GM19438 (cell line): ENCODE measurements around the gene AUNIP.

Source experiments
- ATAC-seq: cut with Tn5 transposase; IDR thresholded peaks from one replicate; pipeline ENCODE4 v1.9.1; 2021; ENCODE audit warnings: low read depth; ENCODE audit not compliant: unreplicated experiment

The AUNIP gene

GRCh38 chr1:25813071-25813733 is 46.1 kb downstream of the AUNIP start:
- no peak for ATAC-seq

DNA sequence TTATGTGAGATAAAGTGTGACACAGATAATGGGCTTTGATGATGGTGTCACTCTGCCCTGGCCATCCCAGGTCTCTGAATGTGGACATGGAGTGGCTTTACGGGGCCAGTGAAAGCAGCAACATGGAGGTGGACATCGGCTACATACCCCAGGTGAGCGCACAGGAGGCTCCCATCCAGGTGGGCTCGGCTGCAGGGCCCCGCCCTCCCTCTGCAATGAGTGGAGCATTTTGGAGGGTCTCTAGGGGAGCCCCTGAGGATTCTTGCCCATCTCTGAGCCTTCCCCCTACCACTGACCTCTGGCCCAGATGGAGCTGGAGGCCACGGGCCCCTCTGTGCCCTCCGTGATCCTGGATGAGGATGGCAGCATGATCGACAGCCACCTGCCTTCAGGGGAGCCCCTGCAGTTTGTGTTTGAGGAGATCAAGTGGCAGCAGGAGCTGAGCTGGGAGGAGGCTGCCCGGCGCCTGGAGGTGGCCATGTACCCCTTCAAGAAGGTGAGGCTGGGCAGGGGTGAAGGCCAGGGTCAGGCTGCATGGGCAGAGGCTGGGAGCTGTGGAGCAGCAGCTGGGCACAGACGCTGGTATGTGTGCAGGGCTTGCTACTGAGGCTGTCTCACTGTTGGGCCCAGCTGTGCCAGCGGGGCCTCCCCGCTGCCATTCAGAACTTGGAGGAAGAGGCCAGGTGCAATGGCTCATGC is 47.7 kb downstream of the AUNIP start:
- no peak for ATAC-seq

- no peak for ATAC-seq
Measured at GRCh38 chr1:25810341-25811299, 48.6 kb downstream of the AUNIP start.

DNA sequence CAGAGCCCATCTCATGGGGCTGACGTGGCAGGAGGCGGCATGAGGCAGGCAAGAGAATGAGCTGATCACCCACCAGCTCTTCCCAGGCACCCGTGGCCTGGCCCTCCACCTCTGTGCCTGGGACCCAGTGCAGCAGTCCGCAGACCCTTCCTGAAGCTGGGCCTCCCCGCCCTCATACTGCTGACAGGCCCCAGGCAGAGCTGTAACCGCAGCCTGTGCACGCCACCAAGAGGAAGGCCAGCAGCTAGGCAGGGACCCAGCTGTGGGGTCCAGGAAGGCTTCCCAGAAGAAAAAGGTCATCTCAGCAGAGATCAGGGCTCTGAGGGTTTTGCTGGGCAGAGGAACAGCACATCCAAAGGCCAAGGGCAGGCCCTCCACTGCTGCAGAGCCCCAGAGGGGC is 49.3 kb downstream of the AUNIP start:
- no peak for ATAC-seq

- ATAC-seq = no peak
Measured at GRCh38 chr1:25809283-25809926, 49.9 kb downstream of the AUNIP start.

GRCh38 chr1:25808481-25809244 is 50.6 kb downstream of the AUNIP start:
- ATAC-seq = no peak

- ATAC-seq = no peak
Measured at GRCh38 chr1:25807480-25808390, 51.5 kb downstream of the AUNIP start.

- ATAC-seq = no peak
Measured at GRCh38 chr1:25806418-25806817, 52.8 kb downstream of the AUNIP start.

GRCh38 chr1:25805863-25806225 is 53.4 kb downstream of the AUNIP start:
- ATAC-seq = no peak

- ATAC-seq = no peak
Measured at GRCh38 chr1:25804964-25805862, 54.0 kb downstream of the AUNIP start.

GRCh38 chr1:25804244-25804963 is 54.9 kb downstream of the AUNIP start:
- ATAC-seq = no peak

GRCh38 chr1:25803368-25803767 is 55.9 kb downstream of the AUNIP start:
- no peak for ATAC-seq

DNA sequence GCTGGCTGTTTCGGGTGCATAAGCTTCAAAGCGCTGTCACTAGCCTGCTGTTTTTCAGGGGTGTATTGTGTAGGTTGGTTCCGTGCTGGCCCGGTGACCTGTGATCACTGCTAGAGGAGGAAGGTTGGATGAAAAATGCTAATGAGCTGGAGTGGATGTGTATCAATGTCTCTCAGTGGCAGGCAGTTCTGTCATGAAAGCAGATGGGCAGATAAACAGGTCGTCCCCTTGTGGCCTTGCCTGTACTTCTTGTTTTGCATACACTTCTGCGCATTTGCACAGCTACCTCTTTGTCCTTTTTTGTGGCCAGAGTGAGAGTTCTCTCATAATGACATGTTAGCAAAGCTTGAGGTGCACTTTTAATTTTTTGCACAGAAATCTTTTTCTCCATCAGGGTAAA is 56.3 kb downstream of the AUNIP start:
- ATAC-seq = no peak

DNA sequence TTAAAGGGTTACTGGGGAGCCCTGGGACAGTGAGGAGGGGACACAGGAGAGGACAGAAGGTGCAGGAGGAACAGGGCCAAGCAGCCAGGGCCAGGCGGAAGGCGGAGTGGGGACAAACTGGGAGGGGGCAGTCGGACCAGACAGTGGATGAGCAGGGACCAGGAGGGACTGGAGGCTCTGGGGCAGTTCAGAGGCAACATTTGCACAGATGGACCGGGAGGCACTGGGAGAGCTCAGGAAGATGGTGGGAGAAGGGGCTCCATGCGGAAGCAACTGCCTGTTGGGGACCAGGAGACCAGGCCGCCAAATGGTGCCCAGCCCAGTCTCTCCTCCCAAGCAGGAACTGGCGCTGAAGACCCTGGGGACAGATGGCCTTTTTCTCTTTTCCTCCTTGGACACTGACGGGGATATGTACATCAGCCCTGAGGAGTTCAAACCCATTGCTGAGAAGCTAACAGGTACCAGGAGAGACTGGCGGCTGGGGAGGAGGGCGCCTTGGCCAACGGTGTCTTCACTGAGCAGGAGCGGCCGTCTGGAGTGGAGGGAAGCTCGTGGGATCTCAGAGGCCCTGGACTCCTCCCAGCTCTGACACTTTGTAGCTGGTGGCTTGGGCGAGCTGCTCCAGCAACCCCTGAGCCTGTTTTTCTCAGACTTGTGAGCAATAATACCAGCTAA is 58.4 kb downstream of the AUNIP start:
- no peak for ATAC-seq

GRCh38 chr1:25799935-25800702 is 59.1 kb downstream of the AUNIP start, which contains the start of gene SELENON:
Gene SELENON (plus strand): TSS chr1:25800193. CDS start chr1:25800231, 38 bp downstream.
- no peak for ATAC-seq

- ATAC-seq = no peak
Measured at GRCh38 chr1:25799352-25799934, 59.8 kb downstream of the AUNIP start.
